VCaP (cell line): ENCODE data around the gene CEL.
"Not testable (repeated sequence)": the region's sequence is repeated elsewhere in the genome, so short reads cannot be mapped to it uniquely, and the experiment has no call there.

Experiments used
- H3K27ac ChIP-seq: fragments of 450-650 bp; 2 replicates; pipeline ENCODE4 v1.5.1; 2017
- TF ChIP-seq, protein P1 (sequence below): fragments of 450-650 bp; conservative IDR thresholded peaks from 2 replicates; pipeline ENCODE4 v1.5.1; 2017; ENCODE audit warnings: mild to moderate bottlenecking, moderate library complexity

The CEL gene

DNA sequence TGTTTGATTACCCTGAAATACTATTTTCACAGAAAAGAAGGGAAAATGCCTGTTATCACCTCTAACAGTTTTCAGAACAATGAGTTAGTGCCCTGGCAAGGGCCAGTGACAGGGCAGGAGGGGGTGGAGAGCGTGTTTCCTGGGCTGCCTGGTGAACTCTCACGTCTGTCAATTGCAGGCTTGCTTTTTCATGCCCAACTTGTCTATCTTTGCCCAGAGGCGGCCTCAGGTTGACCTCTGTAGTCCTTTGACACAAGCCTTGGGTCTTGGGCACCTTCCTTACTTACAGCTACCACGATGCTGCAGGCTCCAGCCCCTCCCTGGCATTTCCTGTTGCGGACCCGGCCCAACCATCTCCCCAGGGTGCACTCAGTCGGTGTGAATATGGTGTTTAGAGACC lies 2.2 kb upstream of the CEL start:
- TF ChIP-seq, protein P1, sequence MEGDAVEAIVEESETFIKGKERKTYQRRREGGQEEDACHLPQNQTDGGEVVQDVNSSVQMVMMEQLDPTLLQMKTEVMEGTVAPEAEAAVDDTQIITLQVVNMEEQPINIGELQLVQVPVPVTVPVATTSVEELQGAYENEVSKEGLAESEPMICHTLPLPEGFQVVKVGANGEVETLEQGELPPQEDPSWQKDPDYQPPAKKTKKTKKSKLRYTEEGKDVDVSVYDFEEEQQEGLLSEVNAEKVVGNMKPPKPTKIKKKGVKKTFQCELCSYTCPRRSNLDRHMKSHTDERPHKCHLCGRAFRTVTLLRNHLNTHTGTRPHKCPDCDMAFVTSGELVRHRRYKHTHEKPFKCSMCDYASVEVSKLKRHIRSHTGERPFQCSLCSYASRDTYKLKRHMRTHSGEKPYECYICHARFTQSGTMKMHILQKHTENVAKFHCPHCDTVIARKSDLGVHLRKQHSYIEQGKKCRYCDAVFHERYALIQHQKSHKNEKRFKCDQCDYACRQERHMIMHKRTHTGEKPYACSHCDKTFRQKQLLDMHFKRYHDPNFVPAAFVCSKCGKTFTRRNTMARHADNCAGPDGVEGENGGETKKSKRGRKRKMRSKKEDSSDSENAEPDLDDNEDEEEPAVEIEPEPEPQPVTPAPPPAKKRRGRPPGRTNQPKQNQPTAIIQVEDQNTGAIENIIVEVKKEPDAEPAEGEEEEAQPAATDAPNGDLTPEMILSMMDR, result no peak
- H3K27ac ChIP-seq, result no peak overlapping the region

DNA sequence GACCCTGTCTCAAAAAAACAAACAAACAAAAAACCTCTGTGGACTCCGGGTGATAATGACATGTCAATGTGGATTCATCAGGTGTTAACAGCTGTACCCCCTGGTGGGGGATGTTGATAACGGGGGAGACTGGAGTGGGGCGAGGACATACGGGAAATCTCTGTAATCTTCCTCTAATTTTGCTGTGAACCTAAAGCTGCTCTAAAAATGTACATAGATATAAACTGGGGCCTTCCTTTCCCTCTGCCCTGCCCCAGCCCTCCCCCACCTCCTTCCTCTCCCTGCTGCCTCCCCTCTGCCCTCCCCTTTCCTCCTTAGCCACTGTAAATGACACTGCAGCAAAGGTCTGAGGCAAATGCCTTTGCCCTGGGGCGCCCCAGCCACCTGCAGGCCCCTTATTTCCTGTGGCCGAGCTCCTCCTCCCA lies 1.4 kb upstream of the CEL start:
- H3K27ac ChIP-seq, result no peak overlapping the region
- TF ChIP-seq, protein P1, result no peak

GRCh38 chr9:133061019-133061763 lies 590 bp upstream of the CEL start:
- H3K27ac ChIP-seq, result not testable (repeated sequence)

DNA sequence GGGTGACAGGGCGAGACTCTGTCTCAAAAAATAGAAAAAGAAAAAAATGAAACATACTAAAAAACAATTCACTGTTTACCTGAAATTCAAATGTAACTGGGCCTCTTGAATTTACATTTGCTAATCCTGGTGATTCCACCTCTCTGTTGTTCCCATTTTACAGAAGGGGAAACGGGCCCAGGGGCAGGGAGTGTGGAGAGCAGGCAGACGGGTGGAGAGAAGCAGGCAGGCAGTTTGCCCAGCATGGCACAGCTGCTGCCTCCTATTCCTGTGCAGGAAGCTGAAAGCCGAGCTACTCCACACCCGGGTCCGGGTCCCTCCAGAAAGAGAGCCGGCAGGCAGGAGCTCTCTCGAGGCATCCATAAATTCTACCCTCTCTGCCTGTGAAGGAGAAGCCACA lies 788 bp downstream of the CEL start:
- not testable (repeated sequence) for H3K27ac ChIP-seq

DNA sequence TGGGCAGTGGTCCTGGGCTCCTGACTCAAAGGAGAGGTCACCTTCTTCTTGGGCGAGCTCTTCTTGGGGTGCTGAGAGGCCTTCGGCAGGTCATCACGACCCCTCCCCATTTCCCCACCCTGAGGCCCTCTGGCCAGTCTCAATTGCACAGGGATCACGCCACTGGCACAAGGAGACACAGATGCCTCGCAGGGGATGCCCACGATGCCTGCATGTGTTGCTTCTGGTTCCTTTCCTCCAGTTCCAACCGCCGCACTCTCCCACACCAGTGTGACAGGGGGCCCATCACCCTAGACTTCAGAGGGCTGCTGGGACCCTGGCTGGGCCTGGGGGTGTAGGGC lies 1.3 kb downstream of the CEL start:
- TF ChIP-seq, protein P1, result no peak
- no peak overlapping the region for H3K27ac ChIP-seq

- H3K27ac ChIP-seq, result no peak overlapping the region
- TF ChIP-seq, protein P1, result no peak
Observed at GRCh38 chr9:133063500-133064231, 1.9 kb downstream of the CEL start.

DNA sequence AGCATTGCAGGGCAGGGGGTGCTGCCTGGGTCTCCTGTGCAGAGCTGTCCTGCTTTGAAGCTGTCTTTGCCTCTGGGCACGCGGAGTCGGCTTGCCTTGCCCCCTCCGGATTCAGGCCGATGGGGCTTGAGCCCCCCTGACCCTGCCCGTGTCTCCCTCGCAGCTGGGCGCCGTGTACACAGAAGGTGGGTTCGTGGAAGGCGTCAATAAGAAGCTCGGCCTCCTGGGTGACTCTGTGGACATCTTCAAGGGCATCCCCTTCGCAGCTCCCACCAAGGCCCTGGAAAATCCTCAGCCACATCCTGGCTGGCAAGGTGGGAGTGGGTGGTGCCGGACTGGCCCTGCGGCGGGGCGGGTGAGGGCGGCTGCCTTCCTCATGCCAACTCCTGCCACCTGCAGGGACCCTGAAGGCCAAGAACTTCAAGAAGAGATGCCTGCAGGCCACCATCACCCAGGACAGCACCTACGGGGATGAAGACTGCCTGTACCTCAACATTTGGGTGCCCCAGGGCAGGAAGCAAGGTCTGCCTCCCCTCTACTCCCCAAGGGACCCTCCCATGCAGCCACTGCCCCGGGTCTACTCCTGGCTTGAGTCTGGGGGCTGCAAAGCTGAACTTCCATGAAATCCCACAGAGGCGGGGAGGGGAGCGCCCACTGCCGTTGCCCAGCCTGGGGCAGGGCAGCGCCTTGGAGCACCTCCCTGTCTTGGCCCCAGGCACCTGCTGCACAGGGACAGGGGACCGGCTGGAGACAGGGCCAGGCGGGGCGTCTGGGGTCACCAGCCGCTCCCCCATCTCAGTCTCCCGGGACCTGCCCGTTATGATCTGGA lies 2.7 kb downstream of the CEL start:
- TF ChIP-seq, protein P1, result no peak
- H3K27ac ChIP-seq, result no peak overlapping the region

DNA sequence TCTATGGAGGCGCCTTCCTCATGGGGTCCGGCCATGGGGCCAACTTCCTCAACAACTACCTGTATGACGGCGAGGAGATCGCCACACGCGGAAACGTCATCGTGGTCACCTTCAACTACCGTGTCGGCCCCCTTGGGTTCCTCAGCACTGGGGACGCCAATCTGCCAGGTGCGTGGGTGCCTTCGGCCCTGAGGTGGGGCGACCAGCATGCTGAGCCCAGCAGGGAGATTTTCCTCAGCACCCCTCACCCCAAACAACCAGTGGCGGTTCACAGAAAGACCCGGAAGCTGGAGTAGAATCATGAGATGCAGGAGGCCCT lies 3.2 kb downstream of the CEL start:
- H3K27ac ChIP-seq, result no peak overlapping the region

More for the DNA sequence above, 3.2 kb downstream of the CEL start:
- TF ChIP-seq, protein P1, result no peak
